Fibroblast of mammary gland (primary cell): ENCODE results near the gene POU2F3.

Source experiments
- DNase-seq: peaks from one replicate; pipeline ENCODE4 v3.0.0-alpha.2; 2010; ENCODE audit warnings: low read depth
- H3K4me3 ChIP-seq: 2 replicates; pipeline ENCODE4 v1.5.1; 2011; ENCODE audit warnings: low read depth, mild to moderate bottlenecking, low read length, moderate library complexity; ENCODE audit not compliant: control insufficient read depth
- CTCF ChIP-seq: conservative IDR thresholded peaks from 2 replicates; pipeline ENCODE4 v1.5.1; 2011; ENCODE audit warnings: low read depth, low read length, inconsistent platforms; ENCODE audit not compliant: control insufficient read depth, insufficient read depth

Gene POU2F3

GRCh38 chr11:120224361-120224760 lies 15.6 kb upstream of the POU2F3 start:
- no peak for TF ChIP-seq CTCF
- DNase-seq, result no peak
- no peak overlapping the region for H3K4me3 ChIP-seq

- DNase-seq, result peak; percentile 54
- no peak for TF ChIP-seq CTCF
- H3K4me3 ChIP-seq, result no peak overlapping the region
Observed at GRCh38 chr11:120224972-120225909, 14.7 kb upstream of the POU2F3 start.

GRCh38 chr11:120226242-120226641 lies 13.7 kb upstream of the POU2F3 start:
- no peak for DNase-seq
- no peak overlapping the region for H3K4me3 ChIP-seq
- no peak for TF ChIP-seq CTCF

- H3K4me3 ChIP-seq, result no peak overlapping the region
- no peak for DNase-seq
- TF ChIP-seq CTCF, result no peak
Observed at GRCh38 chr11:120226714-120227113, 13.2 kb upstream of the POU2F3 start.

- TF ChIP-seq CTCF, result no peak
- DNase-seq, result no peak
- no peak overlapping the region for H3K4me3 ChIP-seq
Observed at GRCh38 chr11:120227228-120227852, 12.6 kb upstream of the POU2F3 start.

GRCh38 chr11:120228794-120229384 lies 11.1 kb upstream of the POU2F3 start:
- peak; percentile 13 for TF ChIP-seq CTCF
- DNase-seq, result no peak
- no peak overlapping the region for H3K4me3 ChIP-seq
